SK-N-DZ (cell line): ENCODE data around the gene HTRA2.

ENCODE experiments used
- DNase-seq: peaks from one replicate; pipeline ENCODE4 v3.0.0-alpha.2; 2015; ENCODE audit warnings: low spot score

The HTRA2 gene

DNA sequence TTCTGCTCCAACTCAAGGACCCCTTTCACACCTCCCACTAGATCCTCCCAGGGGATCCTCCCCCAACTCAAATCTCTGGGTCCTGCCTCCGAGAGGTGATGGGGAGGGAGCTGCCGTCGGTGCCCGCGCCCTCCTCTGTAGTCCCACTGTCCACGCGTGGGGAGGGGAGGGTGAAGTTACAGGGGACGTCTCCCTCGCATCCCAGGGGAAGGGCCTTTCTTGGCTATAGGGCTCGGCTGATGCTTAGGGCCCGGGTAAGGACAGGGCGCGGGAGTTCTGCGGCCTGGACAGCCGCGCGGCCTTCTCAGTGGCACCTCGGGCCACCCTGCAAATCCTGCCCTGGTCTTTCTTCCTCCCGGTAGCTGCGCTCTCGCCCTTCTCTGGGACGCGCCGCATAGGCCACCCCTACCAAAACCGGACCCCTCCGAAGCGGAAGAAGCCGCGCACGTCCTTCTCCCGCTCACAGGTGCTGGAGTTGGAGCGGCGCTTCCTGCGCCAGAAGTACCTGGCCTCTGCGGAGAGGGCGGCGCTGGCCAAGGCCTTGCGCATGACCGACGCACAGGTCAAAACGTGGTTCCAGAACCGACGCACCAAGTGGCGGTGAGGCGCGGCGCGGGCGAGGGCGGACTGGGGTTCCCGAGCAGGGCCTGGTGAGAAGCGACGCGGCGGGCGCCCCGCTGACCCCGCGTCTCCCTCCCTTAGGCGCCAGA, 14.3 kb upstream of the HTRA2 start:
- DNase-seq, result no peak

DNA sequence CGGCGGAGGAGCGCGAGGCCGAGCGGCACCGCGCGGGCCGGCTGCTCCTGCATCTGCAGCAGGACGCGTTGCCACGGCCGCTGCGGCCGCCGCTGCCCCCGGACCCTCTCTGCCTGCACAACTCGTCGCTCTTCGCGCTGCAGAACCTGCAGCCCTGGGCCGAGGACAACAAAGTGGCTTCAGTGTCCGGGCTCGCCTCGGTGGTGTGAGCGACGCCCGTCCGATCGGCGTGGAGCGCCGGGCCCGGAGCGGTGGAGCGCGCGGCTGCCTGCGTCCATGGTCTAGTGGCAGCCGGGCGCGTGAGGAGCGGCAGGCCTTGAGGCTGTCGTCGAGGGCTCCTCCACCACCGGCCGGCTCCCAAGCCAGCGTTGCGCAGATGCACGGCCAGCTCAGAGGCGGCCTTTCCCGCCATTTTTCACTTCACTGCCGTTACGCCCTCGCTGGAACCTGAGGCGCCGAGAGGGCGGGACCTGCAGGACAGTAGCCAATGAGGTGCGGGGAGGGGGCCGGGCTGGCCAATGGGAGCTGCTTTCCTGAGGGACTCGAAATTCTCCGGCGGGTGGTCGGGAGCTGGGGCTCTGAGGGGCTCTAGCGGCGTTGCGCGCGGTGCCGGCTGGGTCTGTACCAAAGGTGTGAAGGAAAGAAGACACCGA, 13.6 kb upstream of the HTRA2 start:
- peak; percentile 85 for DNase-seq

DNA sequence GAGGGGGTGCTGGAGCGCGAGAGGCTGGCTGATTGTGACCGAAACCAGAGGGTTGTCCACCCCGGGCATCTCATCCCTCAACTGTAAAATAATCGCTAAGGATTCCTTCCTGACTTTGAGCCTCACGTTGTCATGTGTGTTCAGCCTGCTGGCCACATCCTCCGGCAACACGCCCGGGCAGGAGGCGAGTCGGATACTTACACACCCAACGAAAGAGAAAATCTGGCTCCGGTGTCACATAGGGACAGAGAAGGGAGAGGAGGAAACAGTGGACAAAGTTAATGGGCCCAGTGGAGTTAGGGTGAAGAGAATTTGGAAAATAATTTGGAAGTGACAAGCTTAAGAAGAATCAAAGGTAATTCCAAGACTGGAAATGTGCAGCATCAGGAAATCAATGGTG, 13.1 kb upstream of the HTRA2 start:
- DNase-seq, result no peak

DNA sequence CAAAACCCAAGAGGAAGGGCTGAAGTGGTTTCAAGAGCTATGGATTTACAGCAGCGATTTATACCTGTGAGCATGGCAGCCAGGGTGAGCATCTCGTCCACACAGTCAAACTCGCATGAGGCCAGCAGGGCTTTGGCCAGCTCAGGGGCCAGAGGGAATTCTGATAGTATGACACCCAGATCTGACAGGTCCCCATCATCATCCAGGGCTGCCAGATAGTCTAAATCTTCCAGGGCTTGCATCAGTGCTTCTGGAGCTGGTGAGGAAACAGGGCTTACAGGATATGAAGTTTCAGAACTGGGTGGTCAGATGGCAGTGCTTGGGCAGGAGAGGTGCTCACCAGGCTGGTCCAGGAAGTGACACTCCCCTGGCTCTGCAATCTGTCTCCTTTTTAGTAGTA, 7.2 kb upstream of the HTRA2 start:
- no peak for DNase-seq

DNA sequence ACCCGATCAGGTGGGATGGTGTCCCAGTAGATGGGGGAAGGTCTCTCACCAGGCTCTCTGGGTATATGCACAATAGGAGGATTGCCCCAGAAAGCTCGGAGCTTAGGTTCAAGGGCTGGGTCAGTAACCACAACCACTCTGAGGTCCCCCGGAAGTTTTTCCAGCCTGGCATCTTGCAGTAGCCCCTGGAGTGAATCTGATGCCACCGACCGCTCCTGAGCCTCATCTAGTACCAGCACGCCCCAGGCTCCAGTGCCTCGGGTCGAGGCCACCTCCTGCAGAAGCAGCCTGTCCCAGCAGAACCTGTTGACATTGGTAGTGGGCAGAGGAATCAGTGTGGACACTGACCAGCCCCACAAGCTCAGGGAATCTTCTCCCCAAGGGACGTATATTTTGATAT, 5.7 kb upstream of the HTRA2 start:
- DNase-seq, result no peak

DNA sequence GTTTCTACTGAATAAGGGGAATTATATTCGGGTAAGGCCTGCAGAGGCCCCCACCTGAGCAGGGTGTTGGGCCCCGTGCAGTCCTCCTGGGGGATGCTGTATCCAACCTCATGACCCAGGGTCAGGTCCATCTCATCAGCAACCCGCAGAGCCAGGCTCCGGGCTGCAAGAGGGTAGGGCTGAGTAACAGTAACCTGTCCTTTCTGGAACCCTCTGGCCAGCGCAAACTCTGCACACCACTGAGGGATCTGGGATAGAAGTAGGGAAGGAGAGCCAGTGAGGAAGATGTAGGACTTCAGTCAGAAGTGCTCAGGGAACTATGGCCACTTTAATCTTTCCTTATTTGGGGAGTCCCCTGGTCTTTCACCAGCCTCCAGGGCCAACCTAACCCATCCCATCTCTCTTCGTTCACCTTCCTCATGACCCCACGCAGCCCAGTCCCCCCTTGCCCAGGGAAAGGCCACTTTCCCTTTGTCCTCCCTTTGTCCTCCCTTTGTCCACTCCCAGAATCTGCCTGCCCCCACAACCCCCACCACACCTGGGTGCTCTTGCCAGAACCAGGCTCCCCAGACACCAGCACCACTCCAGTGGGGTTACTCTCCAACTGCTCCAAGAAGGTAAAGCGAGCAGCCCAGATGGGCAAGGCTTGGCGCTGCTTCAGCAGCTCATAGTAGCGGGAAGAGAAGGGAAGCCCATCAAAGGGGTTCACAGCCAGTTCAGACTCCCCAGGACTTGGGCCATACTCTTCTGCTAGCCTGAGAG, 4.6 kb upstream of the HTRA2 start:
- no peak for DNase-seq

DNA sequence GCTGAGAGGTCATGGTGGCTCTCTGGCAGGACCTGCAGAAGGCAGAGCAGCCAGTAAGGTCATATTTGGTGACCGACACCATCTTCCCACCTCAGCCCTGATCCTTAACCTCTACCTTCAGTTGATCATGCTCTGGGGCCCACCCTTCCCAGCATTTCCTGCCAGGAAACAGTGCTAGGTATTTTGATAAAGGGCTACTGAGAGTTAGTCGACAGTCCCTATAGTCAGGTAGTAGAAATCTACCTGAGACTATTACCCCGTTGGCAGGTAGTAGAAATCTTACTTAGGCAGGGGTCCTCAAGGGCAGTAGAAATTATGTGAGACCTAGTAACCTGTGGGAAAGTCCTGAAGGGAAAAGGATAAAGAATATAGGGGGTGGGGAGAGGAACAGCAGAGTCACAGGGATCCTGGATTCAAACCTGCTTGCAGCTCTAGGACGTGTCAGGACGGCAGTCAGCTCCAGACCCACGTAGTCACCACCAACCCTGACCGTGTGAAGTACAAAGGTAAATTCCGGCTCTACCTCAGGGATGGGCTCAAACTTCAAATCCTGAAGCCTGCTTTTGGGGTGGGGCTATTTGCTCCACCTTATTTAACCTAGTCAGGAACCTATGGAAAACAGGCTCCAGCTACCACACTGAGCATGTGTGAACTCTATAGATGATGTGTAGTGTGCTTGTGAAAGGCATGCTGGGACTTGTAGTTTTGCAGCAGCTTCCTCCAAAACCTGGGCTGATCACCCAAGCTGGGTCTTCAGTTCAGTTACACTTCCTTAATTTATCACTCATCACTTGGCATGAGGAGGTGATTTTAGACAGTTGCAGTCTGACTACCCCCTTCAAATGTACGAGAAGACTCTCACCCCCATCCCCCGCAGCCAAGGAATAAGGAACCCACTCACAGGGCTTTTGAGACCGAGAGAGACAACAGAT, 3.8 kb upstream of the HTRA2 start, which contains the start of gene DQX1:
Gene DQX1, minus strand, starts transcription at position 515 of the 932 bp plus-strand sequence. Its CDS starts 502 bp downstream, at position 13.
- DNase-seq, result no peak

DNA sequence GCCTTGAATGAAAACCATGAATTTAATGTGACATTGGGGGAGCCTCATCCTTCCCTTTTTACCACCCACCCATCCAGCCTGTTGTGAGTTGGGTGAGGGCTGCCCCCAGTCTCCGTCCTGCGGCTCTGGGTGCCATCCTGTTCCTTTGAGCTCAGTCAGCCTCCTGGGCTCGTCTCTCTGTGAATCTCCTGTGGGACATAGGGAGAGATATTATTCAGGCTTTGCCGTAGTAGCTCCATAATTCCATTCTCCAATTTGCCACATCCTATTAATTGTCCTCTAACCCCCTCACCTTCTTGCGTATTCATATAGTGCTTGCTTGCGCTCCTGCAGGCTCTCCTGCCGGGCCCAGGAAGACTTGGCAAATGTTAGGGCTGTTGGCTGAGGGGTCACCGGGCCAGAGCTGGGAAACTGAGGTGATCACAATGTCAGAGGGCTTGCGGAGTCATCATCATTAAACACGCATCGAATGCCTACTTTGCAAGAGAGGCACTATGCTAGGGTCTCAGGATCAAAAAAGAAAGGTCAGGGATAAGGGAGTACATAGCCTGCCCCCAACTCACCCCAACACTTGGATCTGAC, 3.0 kb upstream of the HTRA2 start:
- no peak for DNase-seq

DNA sequence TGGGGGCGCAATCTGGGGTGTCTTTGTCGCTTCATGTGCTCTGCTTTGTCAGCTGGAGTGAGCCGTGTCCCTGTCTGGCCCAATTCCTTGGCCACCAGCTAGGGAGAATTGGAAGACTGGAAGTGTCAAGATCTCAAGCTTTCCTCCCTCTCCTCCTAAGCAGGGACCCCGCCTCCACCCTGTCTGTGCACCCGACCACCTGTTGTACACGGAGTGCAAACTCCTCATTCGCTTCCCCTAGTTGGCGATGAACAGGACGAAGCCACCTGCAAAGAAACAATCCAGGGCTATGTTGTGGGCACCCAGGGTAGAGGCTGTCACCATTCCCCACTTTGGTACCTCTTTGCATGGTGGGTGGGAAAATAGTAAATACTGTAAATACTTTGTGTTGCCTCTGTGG, 2.0 kb upstream of the HTRA2 start:
- no peak for DNase-seq

DNA sequence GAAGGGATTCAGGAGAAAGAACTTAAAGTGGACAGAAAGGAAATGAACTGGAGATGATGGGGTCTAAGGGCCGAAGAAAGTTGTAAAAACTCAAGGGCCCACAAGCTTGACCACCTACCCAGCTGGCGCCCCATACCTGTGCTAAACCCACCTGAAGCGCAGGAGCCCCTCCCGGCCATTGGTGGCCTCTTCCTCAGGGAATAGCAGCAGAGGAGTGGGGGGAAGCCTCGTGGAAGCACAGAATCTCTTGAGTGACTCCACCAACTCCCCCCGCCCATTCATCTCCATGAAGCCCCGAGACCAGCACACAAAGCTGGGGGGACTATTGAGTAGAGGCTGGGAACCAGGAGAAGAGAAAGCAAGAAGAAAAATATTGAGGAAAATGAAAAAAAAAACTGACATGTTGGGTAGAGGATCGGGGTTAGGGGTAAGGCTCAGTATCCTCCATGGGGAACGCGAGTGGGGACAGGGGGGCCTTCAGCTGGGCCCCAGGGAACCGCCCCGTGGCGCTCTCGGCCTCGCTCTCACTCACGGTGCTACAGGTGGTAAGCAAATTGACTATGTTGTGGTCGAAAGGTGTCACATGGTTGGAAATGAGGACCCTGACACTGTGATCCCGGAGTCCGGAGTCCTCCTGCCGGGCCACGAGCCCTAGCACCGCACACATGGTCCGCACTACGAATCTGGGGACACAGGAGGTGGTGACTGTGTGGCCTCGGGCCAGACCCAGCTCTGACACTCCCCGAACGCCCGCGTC, 955 bp upstream of the HTRA2 start:
- DNase-seq, result no peak

DNA sequence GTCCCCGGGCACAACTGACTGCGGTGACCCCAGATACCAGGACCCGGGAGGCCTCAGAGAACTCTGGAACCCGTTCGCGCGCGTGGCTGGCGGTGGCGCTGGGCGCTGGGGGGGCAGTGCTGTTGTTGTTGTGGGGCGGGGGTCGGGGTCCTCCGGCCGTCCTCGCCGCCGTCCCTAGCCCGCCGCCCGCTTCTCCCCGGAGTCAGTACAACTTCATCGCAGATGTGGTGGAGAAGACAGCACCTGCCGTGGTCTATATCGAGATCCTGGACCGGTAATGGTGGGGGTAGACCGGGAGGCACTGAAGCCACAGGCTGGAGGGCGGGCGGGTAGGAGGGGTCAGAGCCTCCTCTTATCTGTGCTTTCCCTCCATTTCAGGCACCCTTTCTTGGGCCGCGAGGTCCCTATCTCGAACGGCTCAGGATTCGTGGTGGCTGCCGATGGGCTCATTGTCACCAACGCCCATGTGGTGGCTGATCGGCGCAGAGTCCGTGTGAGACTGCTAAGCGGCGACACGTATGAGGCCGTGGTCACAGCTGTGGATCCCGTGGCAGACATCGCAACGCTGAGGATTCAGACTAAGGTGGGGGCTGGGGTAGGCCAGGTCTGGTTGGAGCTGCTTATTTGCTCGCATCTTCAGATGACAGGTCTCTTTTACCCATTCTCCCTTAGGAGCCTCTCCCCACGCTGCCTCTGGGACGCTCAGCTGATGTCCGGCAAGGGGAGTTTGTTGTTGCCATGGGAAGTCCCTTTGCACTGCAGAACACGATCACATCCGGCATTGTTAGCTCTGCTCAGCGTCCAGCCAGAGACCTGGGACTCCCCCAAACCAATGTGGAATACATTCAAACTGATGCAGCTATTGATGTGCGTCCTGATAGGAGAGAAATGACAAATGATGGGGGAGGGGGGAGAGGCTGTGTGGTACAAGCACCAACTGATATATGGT, 780 bp downstream of the HTRA2 start:
- DNase-seq, result no peak

DNA sequence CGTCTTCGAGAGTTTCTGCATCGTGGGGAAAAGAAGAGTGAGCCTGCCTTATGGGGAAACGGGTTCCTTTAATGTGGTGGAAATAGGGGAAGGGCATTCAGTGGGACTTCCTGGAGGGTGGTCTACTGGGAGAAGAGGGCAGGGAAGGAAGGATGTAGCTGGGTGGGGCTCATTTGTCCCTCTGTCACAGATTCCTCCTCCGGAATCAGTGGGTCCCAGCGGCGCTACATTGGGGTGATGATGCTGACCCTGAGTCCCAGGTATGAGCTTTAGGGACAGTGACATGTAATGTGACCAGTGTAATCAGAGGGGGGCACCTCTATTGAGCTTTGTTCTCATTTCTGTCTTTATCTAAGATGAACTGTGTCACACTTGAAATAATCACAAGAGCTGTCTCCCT, 1.9 kb downstream of the HTRA2 start:
- no peak for DNase-seq

DNA sequence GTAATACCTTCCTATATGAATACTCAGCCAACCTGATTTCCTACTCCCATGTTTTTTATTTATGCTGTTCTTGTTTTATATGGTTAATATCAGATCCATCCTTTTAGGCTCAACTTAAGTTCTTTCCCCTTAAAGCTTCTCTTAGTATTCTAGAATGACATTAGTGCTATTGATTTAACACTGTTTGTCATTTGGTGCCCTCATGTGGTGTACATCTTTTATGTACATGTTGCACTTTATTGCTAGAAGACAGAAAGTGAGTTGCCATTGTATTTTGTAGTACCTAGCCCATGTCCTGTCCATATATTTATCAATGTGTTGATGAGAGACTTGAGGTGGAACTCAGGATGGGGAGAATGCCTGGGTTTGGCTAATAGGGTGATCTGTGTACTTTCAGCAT, 2.5 kb downstream of the HTRA2 start:
- DNase-seq, result no peak

DNA sequence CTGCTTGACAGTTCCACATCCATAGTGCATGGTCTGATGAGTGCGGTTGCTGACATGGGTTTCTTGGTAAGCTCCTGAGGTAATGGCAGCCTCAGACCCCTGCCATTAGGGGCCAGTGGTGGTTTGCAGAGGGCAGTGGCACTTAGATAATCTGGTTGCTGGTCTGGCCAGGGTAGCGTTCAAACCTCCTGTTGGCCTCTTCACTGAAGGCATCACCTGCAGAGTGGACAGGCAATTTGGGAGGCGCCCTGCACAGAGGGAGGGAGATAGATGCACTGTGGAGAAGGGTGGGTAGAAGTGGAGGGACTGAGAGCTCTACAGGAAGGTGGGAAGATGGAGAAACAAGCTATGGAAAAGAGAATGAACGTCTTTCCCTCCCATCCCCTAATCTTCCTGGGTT, 3.7 kb downstream of the HTRA2 start:
- no peak for DNase-seq

DNA sequence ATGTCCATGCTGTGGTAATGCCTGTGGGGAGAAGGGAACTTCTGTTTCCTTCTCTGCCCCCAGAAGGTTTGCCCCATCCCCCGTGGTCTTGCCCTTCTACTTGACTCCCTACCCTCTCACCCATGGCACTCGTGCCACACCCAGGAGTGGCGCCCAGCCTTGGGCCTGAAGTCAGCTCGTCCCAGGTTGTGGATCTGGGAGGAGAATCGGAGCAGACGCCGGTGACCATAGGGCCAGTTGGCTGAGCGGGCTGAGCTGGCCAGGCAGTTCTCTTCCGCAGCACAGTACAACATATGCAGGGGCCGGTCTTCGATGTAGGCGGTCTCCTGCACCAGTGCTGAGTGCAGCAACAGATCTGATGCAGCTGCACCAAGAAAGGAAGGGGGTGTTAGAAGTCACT, 4.7 kb downstream of the HTRA2 start:
- no peak for DNase-seq

DNA sequence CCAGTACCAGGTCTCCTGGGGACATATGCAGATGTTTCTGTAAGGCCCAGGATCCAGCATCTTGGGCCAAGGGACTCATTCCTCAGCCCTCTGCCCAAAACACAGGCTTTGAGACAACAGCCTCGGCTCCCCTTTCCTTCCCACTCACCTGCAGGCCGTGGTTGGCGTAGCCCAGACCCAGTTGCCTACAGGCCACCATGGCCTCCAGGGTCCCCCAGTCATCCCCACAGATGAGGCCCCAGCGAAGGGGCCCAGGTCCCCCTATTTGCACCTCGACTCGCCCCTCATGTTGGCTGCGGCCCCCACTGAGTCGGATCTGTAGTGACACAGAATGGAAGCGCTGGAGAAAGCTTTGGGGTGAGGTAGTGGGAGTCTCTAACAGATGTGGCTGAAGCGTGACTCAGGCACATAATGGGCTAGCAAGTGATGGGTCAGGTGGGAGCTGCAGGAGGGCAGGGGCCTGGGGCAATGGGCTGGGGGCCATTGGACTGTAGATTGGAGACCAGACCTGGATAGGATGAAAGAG, 5.8 kb downstream of the HTRA2 start:
- no peak for DNase-seq

DNA sequence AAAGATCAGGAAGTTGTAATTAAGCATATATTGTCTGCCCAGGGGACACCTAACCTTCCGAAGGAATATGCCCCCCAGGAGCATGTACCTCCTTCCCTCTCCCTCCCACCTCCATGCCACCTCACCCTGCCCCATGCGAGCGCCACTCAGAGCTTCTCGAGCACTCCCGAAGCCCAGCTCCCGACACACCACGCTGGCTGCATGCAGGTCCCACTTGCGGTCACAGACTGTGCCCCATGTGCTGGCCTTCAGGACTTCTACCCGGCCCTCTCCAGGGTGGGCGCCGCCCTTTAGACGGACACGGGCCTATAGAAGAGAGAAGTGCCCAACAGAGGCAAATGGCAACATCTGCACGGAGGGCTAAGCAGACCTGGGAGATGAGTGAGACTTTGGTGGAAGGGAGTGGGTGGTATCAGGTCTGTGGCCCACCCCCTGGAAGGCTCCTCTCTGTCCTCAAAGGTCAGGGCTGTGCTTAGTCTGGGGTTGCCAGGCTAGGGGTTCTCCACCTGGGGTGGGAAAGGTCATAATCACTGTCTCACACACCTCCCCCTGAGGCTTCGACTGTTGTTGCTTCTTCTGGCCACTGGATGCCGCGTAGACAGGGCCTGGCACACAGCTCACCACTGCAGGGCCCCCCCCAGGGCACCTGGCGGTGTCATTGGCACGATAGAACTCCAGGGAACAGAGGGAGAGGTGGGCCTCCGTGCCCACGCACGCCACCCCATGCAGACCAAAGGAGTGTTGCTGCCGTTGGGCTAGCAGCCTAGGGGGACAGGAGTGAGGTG, 6.6 kb downstream of the HTRA2 start:
- no peak for DNase-seq

DNA sequence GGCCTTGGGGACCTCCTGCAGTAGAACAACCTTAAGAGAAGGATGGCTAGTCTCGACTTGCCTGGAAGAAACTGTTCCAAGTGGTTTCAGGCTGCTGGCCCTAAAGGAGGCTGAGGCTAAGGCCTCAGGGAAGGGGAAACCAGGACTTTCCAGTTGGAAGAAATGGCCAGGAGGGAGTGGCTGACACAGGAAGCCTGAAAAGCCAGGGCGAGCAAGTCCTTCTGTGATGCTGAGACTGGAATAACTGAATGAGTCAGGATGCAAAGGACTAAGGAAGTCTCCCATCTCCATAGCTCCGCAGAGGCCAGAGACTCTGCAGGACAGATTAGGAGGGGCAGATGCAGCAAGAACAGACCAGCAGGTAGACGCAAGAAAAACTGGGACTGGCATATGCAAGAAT, 7.4 kb downstream of the HTRA2 start:
- DNase-seq, result no peak
